Measurements from ENCODE around the gene TTLL9.
"Not testable (repeated sequence)": the region's sequence is repeated elsewhere in the genome, so short reads cannot be mapped to it uniquely, and the experiment has no call there.

Gene TTLL9

GRCh38 chr20:31869942-31870725 lies at the start of gene TTLL9, which contains the start of gene DUSP15:
Gene TTLL9, plus strand, starts transcription at chr20:31870634. Its CDS starts 493 bp downstream, at chr20:31871127.
Gene DUSP15, minus strand, starts transcription at chr20:31870527. Its CDS starts 190 bp downstream, at chr20:31870337.
- no peak for DNase-seq

DNA sequence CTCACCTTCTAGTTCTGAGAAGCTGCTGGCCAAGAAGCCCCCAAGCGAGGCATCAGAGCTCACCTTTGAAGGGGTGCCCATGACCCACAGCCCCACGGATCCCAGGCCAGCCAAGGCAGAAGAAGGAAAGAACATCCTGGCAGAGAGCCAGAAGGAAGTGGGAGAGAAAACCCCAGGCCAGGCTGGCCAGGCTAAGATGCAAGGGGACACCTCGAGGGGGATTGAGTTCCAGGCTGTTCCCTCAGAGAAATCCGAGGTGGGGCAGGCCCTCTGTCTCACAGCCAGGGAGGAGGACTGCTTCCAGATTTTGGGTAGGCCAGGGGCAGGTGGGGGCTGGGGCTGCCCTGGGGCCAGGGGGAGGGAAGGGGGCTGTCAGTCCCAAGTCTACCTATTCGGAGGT lies 49.0 kb upstream of the TTLL9 start:
- DNase-seq: no peak

- DNase-seq: peak; percentile 39
Observed at GRCh38 chr20:31822421-31823330, 47.8 kb upstream of the TTLL9 start.

- no peak for DNase-seq
Observed at GRCh38 chr20:31823360-31824124, 46.9 kb upstream of the TTLL9 start.

DNA sequence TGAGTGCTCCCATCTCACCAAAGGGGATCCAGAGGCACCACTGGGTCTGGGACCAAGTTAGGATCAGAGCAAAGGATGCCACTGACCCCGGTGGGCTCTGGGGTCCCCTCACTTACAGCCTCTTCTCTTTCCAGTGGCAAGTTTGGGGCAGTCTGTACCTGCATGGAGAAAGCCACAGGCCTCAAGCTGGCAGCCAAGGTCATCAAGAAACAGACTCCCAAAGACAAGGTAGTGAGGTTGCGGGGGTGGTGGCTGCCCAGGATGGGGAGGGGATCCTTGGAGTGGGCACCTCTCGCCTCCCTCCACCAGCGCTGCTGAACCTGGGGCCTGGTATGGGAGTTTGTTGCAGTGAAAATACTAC lies 46.3 kb upstream of the TTLL9 start:
- no peak for DNase-seq

DNA sequence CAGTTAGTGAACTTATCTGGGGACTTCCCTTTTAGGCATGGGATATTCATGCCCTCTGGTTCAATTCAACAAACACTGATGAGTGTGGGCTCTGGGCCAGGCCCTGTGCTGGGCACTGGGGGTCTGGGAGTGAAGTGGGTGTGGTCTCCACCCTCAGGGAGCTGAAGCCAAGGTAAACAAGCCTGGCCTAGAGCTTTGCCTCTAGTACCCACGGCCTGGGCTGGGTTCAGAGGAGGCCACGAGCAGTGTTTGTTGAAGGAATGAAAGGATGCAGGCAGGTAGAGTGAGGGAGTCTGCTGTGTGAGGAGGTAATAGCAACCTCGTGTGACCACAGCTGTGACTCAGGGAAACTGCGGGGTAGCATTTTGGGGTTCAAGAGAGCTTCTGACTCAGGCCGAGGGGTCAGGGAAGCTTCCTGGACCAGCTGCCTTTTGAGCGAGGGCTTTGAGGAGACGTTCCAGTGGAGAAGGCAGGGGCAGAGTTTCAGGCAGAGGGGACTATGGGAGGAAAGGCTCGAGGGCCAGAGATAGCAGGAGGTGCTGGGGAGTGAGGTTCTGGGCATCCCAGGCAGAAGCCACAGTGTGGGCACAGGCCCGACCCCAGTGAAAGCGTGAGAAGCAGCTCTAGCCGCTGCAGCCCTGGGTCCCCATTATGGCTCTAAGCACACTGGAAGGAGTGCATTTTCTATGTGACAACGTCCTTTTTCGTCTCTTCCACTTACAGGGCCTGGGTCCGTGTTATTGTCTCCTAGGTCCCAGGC lies 45.7 kb upstream of the TTLL9 start:
- DNase-seq: no peak

DNA sequence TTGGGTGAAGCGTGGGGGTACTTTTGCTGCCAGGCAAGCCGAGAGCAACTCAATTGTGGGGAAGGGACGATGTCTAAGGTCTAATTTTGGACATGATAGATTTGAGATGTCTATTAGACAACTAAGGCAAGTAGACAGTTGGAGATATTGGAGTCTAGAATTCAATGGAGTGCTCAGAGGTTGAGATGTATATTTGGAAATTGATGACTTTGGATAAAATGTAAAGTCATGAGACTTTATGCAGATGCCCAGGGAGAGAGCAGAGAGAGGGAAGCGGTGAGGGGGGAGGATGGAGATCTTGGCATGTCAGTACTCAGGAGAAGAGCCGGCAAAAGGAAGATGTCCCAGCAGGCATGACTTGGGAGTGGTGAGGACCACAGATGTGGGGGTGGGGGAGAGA lies 44.4 kb upstream of the TTLL9 start:
- DNase-seq: no peak

DNA sequence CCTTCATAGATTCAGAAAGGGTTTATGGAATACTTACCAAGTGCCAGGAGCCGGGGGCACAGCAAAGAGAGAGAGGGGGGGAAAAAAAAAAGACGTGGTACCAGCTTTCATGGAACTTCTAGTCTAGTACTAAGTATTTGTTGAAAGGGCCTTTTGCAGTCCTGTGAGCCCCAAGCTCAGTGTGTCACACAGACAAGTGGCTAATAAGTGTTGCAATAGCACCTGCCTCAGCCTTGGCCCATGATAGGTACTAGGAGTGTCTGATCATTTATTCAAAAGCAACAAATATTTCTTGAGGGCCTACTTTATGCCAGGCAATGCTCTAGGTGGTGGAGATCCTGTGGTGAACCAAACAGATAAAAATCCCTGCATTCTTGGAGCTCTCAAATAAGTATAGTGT lies 43.4 kb upstream of the TTLL9 start:
- no peak for DNase-seq

DNA sequence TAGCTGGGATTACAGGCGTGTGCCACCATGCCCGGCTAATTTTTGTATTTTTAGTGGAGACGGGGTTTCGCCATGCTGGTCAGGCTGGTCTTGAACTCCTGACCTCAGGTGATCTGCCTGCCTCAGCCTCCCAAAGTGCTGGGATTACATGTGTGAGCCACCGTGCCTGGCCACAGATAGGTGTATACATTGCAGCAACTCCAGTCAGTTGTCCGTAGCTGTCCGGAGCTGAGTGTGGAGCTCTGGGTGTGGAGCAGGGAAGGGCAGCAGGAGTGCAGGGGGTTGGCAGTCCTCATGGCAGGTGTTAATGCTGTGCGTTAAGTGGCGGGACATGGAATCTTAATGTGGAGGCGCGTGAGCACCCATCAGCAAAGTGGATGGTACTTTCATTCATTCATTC lies 42.4 kb upstream of the TTLL9 start:
- not testable (repeated sequence) for DNase-seq

- no peak for DNase-seq
Observed at GRCh38 chr20:31829731-31830130, 40.7 kb upstream of the TTLL9 start.

GRCh38 chr20:31830406-31830981 lies 39.9 kb upstream of the TTLL9 start:
- no peak for DNase-seq

- no peak for DNase-seq
Observed at GRCh38 chr20:31831211-31831610, 39.2 kb upstream of the TTLL9 start.

GRCh38 chr20:31831771-31832306 lies 38.6 kb upstream of the TTLL9 start:
- DNase-seq: no peak

DNA sequence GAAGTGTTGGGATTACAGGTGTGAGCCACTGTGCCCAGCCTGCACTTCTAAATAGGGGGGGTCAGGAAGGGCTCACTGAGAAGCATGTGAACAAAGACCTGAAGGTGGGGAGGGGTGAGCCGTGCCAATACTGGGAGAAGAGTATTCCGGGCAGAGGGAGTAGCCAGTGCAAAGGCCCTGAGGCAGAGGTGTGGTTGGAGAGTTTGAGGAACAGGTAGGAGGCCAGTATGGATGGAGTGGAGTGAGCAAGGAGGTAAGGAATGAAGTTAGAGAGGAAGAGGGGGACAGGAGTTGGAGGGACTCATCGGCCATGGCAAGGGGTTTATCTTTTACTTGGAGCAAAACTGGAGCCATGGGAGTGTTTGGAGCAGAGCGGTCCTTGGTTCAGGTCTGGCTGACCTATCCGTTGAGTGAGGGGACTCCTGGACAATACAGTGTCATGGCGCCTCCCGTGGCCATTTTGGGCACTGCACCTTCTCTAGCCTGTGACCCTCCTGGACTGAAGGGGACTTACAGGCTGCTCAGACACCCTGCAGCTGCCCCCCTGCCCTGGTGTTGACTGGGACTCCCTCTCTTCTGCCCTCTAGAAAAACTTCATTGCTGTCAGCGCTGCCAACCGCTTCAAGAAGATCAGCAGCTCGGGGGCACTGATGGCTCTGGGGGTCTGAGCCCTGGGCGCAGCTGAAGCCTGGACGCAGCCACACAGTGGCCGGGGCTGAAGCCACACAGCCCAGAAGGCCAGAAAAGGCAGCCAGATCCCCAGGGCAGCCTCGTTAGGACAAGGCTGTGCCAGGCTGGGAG lies 37.1 kb upstream of the TTLL9 start:
- no peak for DNase-seq

GRCh38 chr20:31833931-31834521 lies 36.4 kb upstream of the TTLL9 start:
- DNase-seq: no peak

DNA sequence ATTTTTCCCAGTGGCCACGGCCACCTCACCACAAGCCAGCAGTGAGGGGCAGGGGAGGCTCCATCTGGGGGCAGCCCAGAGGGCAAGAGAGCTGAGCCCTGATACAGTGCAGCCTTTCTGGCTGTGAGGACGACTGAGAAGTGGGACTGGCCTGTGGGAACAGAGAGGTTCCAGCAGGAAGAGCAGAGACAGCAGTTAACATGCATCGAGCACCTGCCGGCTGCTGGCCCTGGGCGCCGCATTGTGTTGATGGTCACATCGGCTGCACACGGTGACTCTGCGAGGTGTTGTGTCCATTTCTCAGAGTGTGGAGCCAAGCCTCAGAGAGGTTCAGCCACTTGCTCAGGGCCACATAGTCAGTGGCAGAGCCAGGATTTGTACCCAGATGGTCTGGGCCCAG lies 34.9 kb upstream of the TTLL9 start:
- DNase-seq: no peak

GRCh38 chr20:31835977-31836852 lies 34.2 kb upstream of the TTLL9 start:
- no peak for DNase-seq

- DNase-seq: no peak
Observed at GRCh38 chr20:31836853-31837608, 33.4 kb upstream of the TTLL9 start.
